SK-N-SH (cell line): Measurements from ENCODE around the gene C3orf22. TPM values are rescaled to one million over a fixed set of nuclear protein-coding genes. Genes with fewer than 3 reads are reported as not detected.

Experiments
- CTCF ChIA-PET: fragments of 300-600, 350-600 bp; formaldehyde crosslinking; extraction: SDS; loops from one replicate; lab custom pipeline; 2021; lab: Yijun Ruan, JAX
- POLR2A ChIA-PET: fragments of 350-600 bp; sonication (Branson Sonifier 250); formaldehyde crosslinking; extraction: SDS; loops from one replicate; lab custom pipeline; 2020; ENCODE audit warnings: antibody characterized with exemption, inconsistent platforms; lab: Yijun Ruan, JAX
- DNase-seq: peaks from one replicate; pipeline ENCODE4 v3.0.0; 2012
- H2AFZ ChIP-seq: fragments of 200-600 bp; sonication (generic); 2 replicates; pipeline ENCODE4 v1.8.1; 2016; ENCODE audit warnings: antibody characterized with exemption, mild to moderate bottlenecking, low read depth
- H3F3A ChIP-seq: fragments of 200-600 bp; sonication (generic); replicated peaks from 2 replicates; pipeline ENCODE3; 2016; ENCODE audit warnings: antibody characterized with exemption, mild to moderate bottlenecking; ENCODE audit not compliant: insufficient read depth
- H3K27ac ChIP-seq, 2 experiments: fragments of 200-500 bp in 1 of 2; fragments of 200-600 bp in 1 of 2; sonication (Bioruptor generic) in 1 of 2; sonication (generic), shearing (Covaris generic) in 1 of 2; 2 replicates each; pipeline versions ENCODE4 v1.5.1 to v1.6.1; 2014 to 2016; ENCODE audit warnings: low read depth in 2 of 2, inconsistent platforms in 1 of 2, low read length in 1 of 2, mild to moderate bottlenecking in 1 of 2, mixed read lengths in 1 of 2
- H3K27me3 ChIP-seq: fragments of 200-600 bp; sonication (generic), shearing (Covaris generic); 2 replicates; pipeline ENCODE4 v1.6.1; 2016; ENCODE audit warnings: mixed run types; ENCODE audit not compliant: insufficient read depth
- H3K36me3 ChIP-seq, 2 experiments: fragments of 200-500 bp in 1 of 2; fragments of 200-600 bp in 1 of 2; sonication (Bioruptor generic) in 1 of 2; sonication (generic) in 1 of 2; replicated peaks in 1 of 2; 2 replicates each; pipeline versions ENCODE3 to v1.5.1; 2014 to 2016; ENCODE audit warnings: low read length in 1 of 2, mild to moderate bottlenecking in 1 of 2; ENCODE audit not compliant: insufficient read depth in 2 of 2, control insufficient read depth in 1 of 2
- H3K4me1 ChIP-seq, 2 experiments: fragments of 200-500 bp in 1 of 2; fragments of 200-600 bp in 1 of 2; sonication (Bioruptor generic) in 1 of 2; sonication (generic), shearing (Covaris generic) in 1 of 2; 2 replicates each; pipeline versions ENCODE4 v1.5.1 to v1.6.1; 2014 to 2016; ENCODE audit warnings: low read depth in 1 of 2, low read length in 1 of 2, mixed run types in 1 of 2; ENCODE audit not compliant: insufficient read depth in 2 of 2, control insufficient read depth in 1 of 2
- H3K4me2 ChIP-seq: fragments of 200-600 bp; sonication (generic), shearing (Covaris generic); 2 replicates; pipeline ENCODE4 v1.6.1; 2017; ENCODE audit warnings: mixed run types
- H3K4me3 ChIP-seq, 2 experiments: fragments of 200-500 bp in 1 of 2; fragments of 200-600 bp in 1 of 2; sonication (Bioruptor generic) in 1 of 2; sonication (generic), shearing (Covaris generic) in 1 of 2; 2 replicates each; pipeline versions ENCODE4 v1.5.1 to v1.8.1; 2014 to 2016; ENCODE audit warnings: low read depth in 2 of 2, inconsistent platforms in 1 of 2, low read length in 1 of 2, mild to moderate bottlenecking in 1 of 2, mixed read lengths in 1 of 2, moderate library complexity in 1 of 2
- H3K79me2 ChIP-seq: fragments of 200-600 bp; sonication (generic); 2 replicates; pipeline ENCODE4 v1.8.1; 2017; ENCODE audit warnings: mild to moderate bottlenecking; ENCODE audit not compliant: insufficient read depth
- H3K9ac ChIP-seq: fragments of 200-600 bp; sonication (generic); 2 replicates; pipeline ENCODE4 v1.6.1; 2017; ENCODE audit warnings: mixed run types
- H3K9me2 ChIP-seq: fragments of 200-600 bp; sonication (generic); 2 replicates; pipeline ENCODE4 v1.6.1; 2017; ENCODE audit warnings: mixed run types
- H3K9me3 ChIP-seq: fragments of 200-600 bp; sonication (generic); 2 replicates; pipeline ENCODE4 v1.6.1; 2017; ENCODE audit warnings: mixed run types, mild to moderate bottlenecking, moderate library complexity
- H4K20me1 ChIP-seq: fragments of 200-600 bp; sonication (generic); 2 replicates; pipeline ENCODE4 v1.6.1; 2017; ENCODE audit warnings: mild to moderate bottlenecking, mixed run types; ENCODE audit not compliant: insufficient read depth
- CHD2 ChIP-seq: fragments of 150-350 bp; IDR thresholded peaks from 2 replicates; pipeline ENCODE4 v1.6.1; 2018; ENCODE audit warnings: low read length; ENCODE audit not compliant: partially characterized antibody
- FOSL2 ChIP-seq: IDR thresholded peaks from 2 replicates; pipeline ENCODE4 v1.4.0; 2012; ENCODE audit warnings: low read depth, mild to moderate bottlenecking, moderate library complexity, borderline replicate concordance
- GATA2 ChIP-seq: sonication (generic); formaldehyde crosslinking; IDR thresholded peaks from 2 replicates; pipeline ENCODE4 v1.5.0; 2020; ENCODE audit warnings: mild to moderate bottlenecking, missing genetic modification reagents
- NRF1 ChIP-seq: IDR thresholded peaks from 2 replicates; pipeline ENCODE4 v1.6.1; 2012; ENCODE audit warnings: low read depth, mild to moderate bottlenecking, low read length
- PBX3 ChIP-seq: IDR thresholded peaks from 2 replicates; pipeline ENCODE4; 2012
- RAD21 ChIP-seq: IDR thresholded peaks from 2 replicates; pipeline ENCODE4 v1.6.1; 2012; ENCODE audit warnings: mild to moderate bottlenecking, low read length
- REST ChIP-seq: IDR thresholded peaks from 2 replicates; pipeline ENCODE4 v1.6.1; 2012; ENCODE audit warnings: mild to moderate bottlenecking, low read depth, low read length, moderate library complexity
- RXRA ChIP-seq: IDR thresholded peaks from 2 replicates; pipeline ENCODE4 v1.4.0; 2012; ENCODE audit warnings: low read depth, mild to moderate bottlenecking, borderline replicate concordance
- TCF12 ChIP-seq: IDR thresholded peaks from 2 replicates; pipeline ENCODE4 v1.4.0; 2012
- USF1 ChIP-seq: IDR thresholded peaks from 2 replicates; pipeline ENCODE4 v1.4.0; 2012; ENCODE audit warnings: low read depth, borderline replicate concordance
- USF2 ChIP-seq: fragments of 150-350 bp; IDR thresholded peaks from 2 replicates; pipeline ENCODE4 v1.6.1; 2017; ENCODE audit warnings: antibody characterized with exemption, low read length, low read depth, borderline replicate concordance
- YY1 ChIP-seq: IDR thresholded peaks from 2 replicates; pipeline ENCODE4 v1.4.0; 2012; ENCODE audit warnings: low read depth, mild to moderate bottlenecking
- ZBTB33 ChIP-seq: IDR thresholded peaks from 2 replicates; pipeline ENCODE4 v1.4.0; 2012; ENCODE audit warnings: low read depth, borderline replicate concordance
- WGBS: methylation state at CpG from one replicate; pipeline ENCODE4 v1.1.6; 2017; ENCODE audit warnings: low lambda C conversion rate; 5-methylcytosine and 5-hydroxymethylcytosine counted together
- polyA plus RNA-seq, 3 experiments: library from polyadenylated mRNA; depleted of rRNA; stranded (reverse); fragments of >200 nt; gene quantifications; 2 replicates each; pipeline ENCODE4 v1.2.3, GENCODE V29; 2012

The C3orf22 gene
- polyA plus RNA-seq, 1 of the 3 experiments (the other 2 are of a cell fraction): not detected

GRCh38 chr3:126552688-126553283 is 5.9 kb downstream of the C3orf22 start:
- no peak overlapping the region for H3K4me2 ChIP-seq
- no peaks in the 10 kb centered on the region for H3K9me3 ChIP-seq
- no peaks in the 10 kb centered on the region for H3F3A ChIP-seq
- POLR2A ChIA-PET: no interaction called here
- no CpG with 5 or more reads among the region's 14 CpGs for WGBS
- H3K9ac ChIP-seq: no peak overlapping the region
- CTCF ChIA-PET: interaction anchor here (0.9 to 2.1 kb wide), 3 partner anchors 8 to 30 kb away, joined by 3 to 5 read pairs (median 5); no protein-coding TSS in a partner anchor
- H3K79me2 ChIP-seq: no peaks in the 10 kb centered on the region
- H3K27ac ChIP-seq: no peak overlapping the region
- DNase-seq: peak; percentile 40
- no peaks in the 10 kb centered on the region for H3K27me3 ChIP-seq
- H3K9me2 ChIP-seq: no peaks in the 10 kb centered on the region
- TF ChIP-seq TCF12: no peak
- no peak for TF ChIP-seq RXRA
- no peak for TF ChIP-seq GATA2 (CRISPR knock-in tag)
- TF ChIP-seq ZBTB33: no peak
- TF ChIP-seq REST: no peak
- no peak for TF ChIP-seq FOSL2
- no peak for TF ChIP-seq YY1
- H3K4me3 ChIP-seq: no peak overlapping the region
- no peaks in the 10 kb centered on the region; a peak in 1 of 4 replicates for H3K4me1 ChIP-seq
- H3K36me3 ChIP-seq: no peaks in the 10 kb centered on the region
- H4K20me1 ChIP-seq: no peaks in the 10 kb centered on the region
- no peak overlapping the region for H2AFZ ChIP-seq

- no peaks in the 10 kb centered on the region for H3K79me2 ChIP-seq
- ChIA-PET CTCF (interaction anchor here (0.8 to 2.1 kb wide), 4 partner anchors 8 to 29 kb away, joined by 3 to 5 read pairs (median 4); no protein-coding TSS in a partner anchor), POLR2A (no interaction called here)
- H3K27me3 ChIP-seq: peaks cover 6% of the 10 kb centered on the region; the same call in 1 of the 2 replicates
- no peaks in the 10 kb centered on the region for H3K9me3 ChIP-seq
- peak; percentile 17 for DNase-seq
- no peaks in the 10 kb centered on the region for H4K20me1 ChIP-seq
- no peak overlapping the region for H3K4me3 ChIP-seq
- 40% methylated on average over 9 of the region's 17 CpGs for WGBS
- H3K9ac ChIP-seq: no peak overlapping the region
- no peak overlapping the region for H3K27ac ChIP-seq
- H3K4me2 ChIP-seq: no peak overlapping the region
- no peaks in the 10 kb centered on the region for H3K36me3 ChIP-seq
- TF ChIP-seq USF1: no peak
- no peak for TF ChIP-seq NRF1
- no peak for TF ChIP-seq PBX3
- TF ChIP-seq USF2: no peak
- TF ChIP-seq CHD2: no peak
- no peak for TF ChIP-seq RXRA
- no peak for TF ChIP-seq RAD21
- no peaks in the 10 kb centered on the region for H3K9me2 ChIP-seq
- H3F3A ChIP-seq: no peaks in the 10 kb centered on the region
- no peak overlapping the region for H2AFZ ChIP-seq
- no peaks in the 10 kb centered on the region; a peak in 1 of 4 replicates for H3K4me1 ChIP-seq
These were observed 6.7 kb downstream of the C3orf22 start for GRCh38 chr3:126551839-126552687.
